ENCODE measurements around the gene GLP2R. TPM values are rescaled to one million over a fixed set of nuclear protein-coding genes. Genes with fewer than 3 reads are reported as not detected.

Gene GLP2R
- total RNA-seq, 1 experiment from 2014 or later: not detected

GRCh38 chr17:9790889-9791876 lies 34.5 kb upstream of the GLP2R start, which contains the start of gene DHRS7C (continued):
- no peak for TF ChIP-seq ATF6 (CRISPR knock-in tag; IDR thresholded peaks at IDR 0.05)
- no peak for TF ChIP-seq CBFB (CRISPR knock-in tag; IDR thresholded peaks at IDR 0.05; ENCODE audit: low read depth)

- no peaks in the 10 kb centered on the region for H3K4me1 Mint-ChIP-seq
- no peaks in the 10 kb centered on the region for H3K36me3 Mint-ChIP-seq
- no peak overlapping the region for H3K27ac Mint-ChIP-seq
- H3K9me3 Mint-ChIP-seq: no peaks in the 10 kb centered on the region
- CTCF ChIA-PET: no interaction called here
- no peak overlapping the region for H3K4me3 Mint-ChIP-seq
- TF ChIP-seq E2F1 (CRISPR knock-in tag; IDR thresholded peaks at IDR 0.05) (no peak), FOXP1 (CRISPR knock-in tag; IDR thresholded peaks at IDR 0.05; ENCODE audit: borderline replicate concordance) (no peak), MLX (CRISPR knock-in tag; IDR thresholded peaks at IDR 0.05) (no peak), ATF1 (CRISPR knock-in tag; IDR thresholded peaks at IDR 0.05) (no peak), ZNF416 (CRISPR knock-in tag; IDR thresholded peaks at IDR 0.05) (no peak), IRF1 (CRISPR knock-in tag; IDR thresholded peaks at IDR 0.05) (no peak), ARID4B (CRISPR knock-in tag; IDR thresholded peaks at IDR 0.05; ENCODE audit: borderline replicate concordance) (no peak), ZNF396 (CRISPR knock-in tag; IDR thresholded peaks at IDR 0.05; ENCODE audit: borderline replicate concordance) (no peak)
- no peak for ATAC-seq
- POLR2A ChIA-PET: no interaction called here
- H3K27me3 Mint-ChIP-seq (ENCODE audit: low read depth): no peaks in the 10 kb centered on the region
- no peak for DNase-seq (ENCODE audit: low spot score)
Observed at GRCh38 chr17:9792181-9792840, 33.4 kb upstream of the GLP2R start.

- ChIA-PET CTCF (interaction anchor here (0.8 kb wide), 1 partner anchor 92 kb away, joined by 4 read pairs; no protein-coding TSS in a partner anchor), POLR2A (no interaction called here)
- Mint-ChIP-seq H3K9me3 (no peaks in the 10 kb centered on the region), H3K27ac (0 out of 2 replicates have a peak overlapping the region, but pooled peaks have one; percentile 29), H3K4me1 (no peaks in the 10 kb centered on the region), H3K27me3 (ENCODE audit: low read depth) (no peaks in the 10 kb centered on the region), H3K4me3 (no peak overlapping the region), H3K36me3 (no peaks in the 10 kb centered on the region)
- TF ChIP-seq ZNF671 (CRISPR knock-in tag; IDR thresholded peaks at IDR 0.05): no peak
- no peak for TF ChIP-seq ATF2 (CRISPR knock-in tag; IDR thresholded peaks at IDR 0.05; ENCODE audit: borderline replicate concordance, low read depth)
- DNase-seq (ENCODE audit: low spot score): no peak
- ATAC-seq: no peak
Observed at GRCh38 chr17:9798008-9798407, 27.7 kb upstream of the GLP2R start.
